HFFc6 (cell line): ENCODE measurements around the gene PPP1R12B. TPM values are rescaled to one million over a fixed set of nuclear protein-coding genes. Genes with fewer than 3 reads are reported as not detected.
A peak's percentile ranks its signal among the peaks of the same experiment; 100 is the strongest.
"Not testable (repeated sequence)": the region's sequence is repeated elsewhere in the genome, so short reads cannot be mapped to it uniquely, and the experiment has no call there.

Source experiments
- DNase-seq: peaks from one replicate; pipeline ENCODE4 v3.0.0-alpha.2; 2018
- H3K27ac Mint-ChIP-seq: 2 replicates; pipeline ENCODE4 v1.8.0; 2020; ENCODE audit warnings: mild to moderate bottlenecking, mixed read lengths
- H3K27me3 Mint-ChIP-seq: 2 replicates; pipeline ENCODE4 v1.8.0; 2021; ENCODE audit warnings: mild to moderate bottlenecking, moderate library complexity, mixed read lengths; ENCODE audit not compliant: insufficient read depth
- H3K36me3 Mint-ChIP-seq: 2 replicates; pipeline ENCODE4 v1.8.0; 2021; ENCODE audit warnings: low read depth, mixed read lengths
- H3K4me1 Mint-ChIP-seq: 2 replicates; pipeline ENCODE4 v1.8.0; 2020; ENCODE audit warnings: low read depth, mixed read lengths
- H3K4me3 Mint-ChIP-seq: 2 replicates; pipeline ENCODE4 v1.8.0; 2020; ENCODE audit warnings: mild to moderate bottlenecking, moderate library complexity, mixed read lengths
- H3K9me3 Mint-ChIP-seq: 2 replicates; pipeline ENCODE4 v1.8.0; 2020; ENCODE audit warnings: mild to moderate bottlenecking, mixed read lengths
- total RNA-seq, 6 experiments: library from RNA; stranded (reverse); fragmentation: NEBNext Ultra II Directional; extraction: Animal tissue kit (Norgen Biotek cat#: 25700); gene quantifications; 2 replicates in 1 of 6; 3 replicates in 5 of 6; pipeline ENCODE4 v1.2.3, GENCODE V29; 2021
- TF ChIP-seq, protein P1 (sequence below): fragments of 200-600 bp; sonication (generic); IDR thresholded peaks from 2 replicates; pipeline ENCODE4 v1.5.0; 2021; ENCODE audit warnings: antibody characterized with exemption, mild to moderate bottlenecking

Gene PPP1R12B
- total RNA-seq, 6 experiments from 2014 or later: 5.3 to 9.9 (median 6.9) TPM

DNA sequence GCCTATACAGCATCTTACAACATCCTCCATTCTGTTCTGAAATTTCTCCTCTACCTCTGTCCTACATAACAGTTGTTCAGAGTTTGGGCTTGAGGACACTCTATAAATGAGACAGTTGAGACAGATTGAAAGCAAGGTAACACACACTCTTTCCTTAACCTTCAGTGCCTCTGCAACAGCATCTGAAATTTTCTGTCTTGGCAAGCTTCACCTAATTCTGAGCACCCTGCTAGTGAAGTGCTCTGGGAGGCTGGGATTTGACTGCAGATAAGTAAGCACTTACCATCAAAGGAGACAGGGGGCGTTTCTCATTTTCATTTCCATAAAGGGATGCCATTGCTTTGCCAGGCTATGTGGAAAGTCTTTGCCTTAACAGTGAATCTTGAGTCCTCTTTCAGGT, 53.3 kb downstream of the PPP1R12B start:
- TF ChIP-seq, protein P1, sequence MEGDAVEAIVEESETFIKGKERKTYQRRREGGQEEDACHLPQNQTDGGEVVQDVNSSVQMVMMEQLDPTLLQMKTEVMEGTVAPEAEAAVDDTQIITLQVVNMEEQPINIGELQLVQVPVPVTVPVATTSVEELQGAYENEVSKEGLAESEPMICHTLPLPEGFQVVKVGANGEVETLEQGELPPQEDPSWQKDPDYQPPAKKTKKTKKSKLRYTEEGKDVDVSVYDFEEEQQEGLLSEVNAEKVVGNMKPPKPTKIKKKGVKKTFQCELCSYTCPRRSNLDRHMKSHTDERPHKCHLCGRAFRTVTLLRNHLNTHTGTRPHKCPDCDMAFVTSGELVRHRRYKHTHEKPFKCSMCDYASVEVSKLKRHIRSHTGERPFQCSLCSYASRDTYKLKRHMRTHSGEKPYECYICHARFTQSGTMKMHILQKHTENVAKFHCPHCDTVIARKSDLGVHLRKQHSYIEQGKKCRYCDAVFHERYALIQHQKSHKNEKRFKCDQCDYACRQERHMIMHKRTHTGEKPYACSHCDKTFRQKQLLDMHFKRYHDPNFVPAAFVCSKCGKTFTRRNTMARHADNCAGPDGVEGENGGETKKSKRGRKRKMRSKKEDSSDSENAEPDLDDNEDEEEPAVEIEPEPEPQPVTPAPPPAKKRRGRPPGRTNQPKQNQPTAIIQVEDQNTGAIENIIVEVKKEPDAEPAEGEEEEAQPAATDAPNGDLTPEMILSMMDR: peak; percentile 15; the same call in 1 of the 2 replicates
- H3K4me1 Mint-ChIP-seq: peaks cover 18% of the 10 kb centered on the region
- H3K4me3 Mint-ChIP-seq, H3K9me3 Mint-ChIP-seq, H3K27ac Mint-ChIP-seq, DNase-seq, H3K27me3 Mint-ChIP-seq, H3K36me3 Mint-ChIP-seq: not testable (repeated sequence)

GRCh38 chr1:202403381-202403780, 54.9 kb downstream of the PPP1R12B start:
- not testable (repeated sequence) for H3K27ac Mint-ChIP-seq, H3K27me3 Mint-ChIP-seq, H3K9me3 Mint-ChIP-seq, H3K36me3 Mint-ChIP-seq, H3K4me3 Mint-ChIP-seq, DNase-seq
- peaks cover 20% of the 10 kb centered on the region for H3K4me1 Mint-ChIP-seq

DNA sequence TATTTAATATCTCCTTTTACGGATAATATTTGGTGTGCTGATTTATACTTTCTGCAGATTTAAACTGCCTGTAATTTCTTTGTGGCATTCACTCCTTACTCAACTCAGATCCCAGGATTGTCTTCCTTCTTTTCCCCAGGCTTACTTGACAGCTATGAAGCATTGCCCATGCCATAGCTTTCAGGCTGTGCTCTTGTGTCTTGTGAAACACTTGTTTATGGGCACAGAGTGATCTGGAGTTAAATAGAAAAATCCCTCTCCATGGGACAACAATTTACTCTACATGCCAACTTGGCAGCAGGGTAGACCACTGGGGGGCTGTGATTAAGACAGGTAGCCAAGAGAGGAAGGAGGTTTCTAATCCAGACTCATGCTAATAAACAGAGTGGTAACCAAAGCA, 57.4 kb downstream of the PPP1R12B start:
- TF ChIP-seq, protein P1: no peak
- H3K4me3 Mint-ChIP-seq: no peak overlapping the region

GRCh38 chr1:202406896-202407295, 58.4 kb downstream of the PPP1R12B start:
- not testable (repeated sequence) for H3K27me3 Mint-ChIP-seq, H3K36me3 Mint-ChIP-seq, DNase-seq, H3K9me3 Mint-ChIP-seq
- Mint-ChIP-seq H3K4me3 (peak overlapping the region; percentile 40), H3K27ac (peak overlapping the region; percentile 67), H3K4me1 (peaks cover 39% of the 10 kb centered on the region)

More for the DNA sequence above, 57.4 kb downstream of the PPP1R12B start:
- DNase-seq: no peak
- H3K4me1 Mint-ChIP-seq: peaks cover 30% of the 10 kb centered on the region
- no peaks in the 10 kb centered on the region for H3K9me3 Mint-ChIP-seq
- no peaks in the 10 kb centered on the region; the same call in 1 of the 2 replicates for H3K27me3 Mint-ChIP-seq
- H3K27ac Mint-ChIP-seq: no peak overlapping the region
- no peaks in the 10 kb centered on the region for H3K36me3 Mint-ChIP-seq

GRCh38 chr1:202407378-202407777, 58.9 kb downstream of the PPP1R12B start:
- not testable (repeated sequence) for H3K36me3 Mint-ChIP-seq, DNase-seq, H3K27me3 Mint-ChIP-seq, H3K9me3 Mint-ChIP-seq
- Mint-ChIP-seq H3K4me1 (peaks cover 44% of the 10 kb centered on the region), H3K4me3 (peak overlapping the region; percentile 40; the same call in 1 of the 2 replicates), H3K27ac (peak overlapping the region; percentile 67; the same call in 1 of the 2 replicates)

DNA sequence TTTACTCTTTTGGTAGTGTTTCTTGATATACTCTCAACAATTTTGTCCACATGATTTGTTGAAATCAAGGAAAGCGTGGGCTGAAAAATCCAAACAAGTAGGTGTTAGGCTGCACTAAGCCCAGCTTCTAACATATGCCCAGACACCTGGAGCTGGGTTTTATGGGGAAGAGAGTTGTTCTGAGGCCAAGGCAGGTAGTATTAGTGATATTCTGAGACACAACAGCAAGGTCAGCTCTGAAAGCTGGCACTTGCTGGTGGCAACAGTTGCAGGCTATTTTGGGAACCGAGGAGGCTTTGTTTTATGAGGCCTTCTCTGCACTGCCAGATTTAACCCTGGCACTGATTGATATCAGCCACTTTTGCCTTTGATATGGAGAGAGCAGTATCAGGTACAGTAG, 61.8 kb downstream of the PPP1R12B start:
- not testable (repeated sequence) for DNase-seq, H3K27me3 Mint-ChIP-seq, H3K9me3 Mint-ChIP-seq, H3K36me3 Mint-ChIP-seq, H3K4me3 Mint-ChIP-seq
- Mint-ChIP-seq H3K27ac (0 out of 2 replicates have a peak overlapping the region, but pooled peaks have one; percentile 79), H3K4me1 (peaks cover 44% of the 10 kb centered on the region)

GRCh38 chr1:202410854-202411357, 62.4 kb downstream of the PPP1R12B start:
- Mint-ChIP-seq H3K4me1 (peaks cover 42% of the 10 kb centered on the region), H3K4me3 (peak overlapping the region; percentile 58), H3K27ac (peak overlapping the region; percentile 79)

GRCh38 chr1:202411422-202411821, 62.9 kb downstream of the PPP1R12B start:
- no peaks in the 10 kb centered on the region for H3K36me3 Mint-ChIP-seq
- H3K4me1 Mint-ChIP-seq: peaks cover 38% of the 10 kb centered on the region
- peak overlapping the region; percentile 58 for H3K4me3 Mint-ChIP-seq
- H3K9me3 Mint-ChIP-seq: no peaks in the 10 kb centered on the region
- TF ChIP-seq, protein P1: peak; percentile 6; the same call in 1 of the 2 replicates
- no peaks in the 10 kb centered on the region; the same call in 1 of the 2 replicates for H3K27me3 Mint-ChIP-seq
- DNase-seq: peak; percentile 18
- H3K27ac Mint-ChIP-seq: peak overlapping the region; percentile 79

More at GRCh38 chr1:202410854-202411357, 62.4 kb downstream of the PPP1R12B start:
- peak; percentile 51 for DNase-seq
- not testable (repeated sequence) for H3K27me3 Mint-ChIP-seq, H3K9me3 Mint-ChIP-seq, H3K36me3 Mint-ChIP-seq

GRCh38 chr1:202412421-202412820, 63.9 kb downstream of the PPP1R12B start:
- Mint-ChIP-seq H3K4me1 (peaks cover 38% of the 10 kb centered on the region), H3K27ac (peak overlapping the region; percentile 79; the same call in 1 of the 2 replicates)
- H3K27me3 Mint-ChIP-seq, DNase-seq, H3K9me3 Mint-ChIP-seq, H3K36me3 Mint-ChIP-seq, H3K4me3 Mint-ChIP-seq: not testable (repeated sequence)
